H1 (cell line): Measurements from ENCODE around the gene BRD7. TPM values are rescaled to one million over a fixed set of nuclear protein-coding genes. Genes with fewer than 3 reads are reported as not detected.

ENCODE experiments used
- CTCF ChIA-PET: fragments of 300-600 bp; sonication (Branson Sonifier 250); formaldehyde crosslinking; loops from one replicate; lab custom pipeline; 2021; ENCODE audit not compliant: partially characterized antibody; lab: Charles Lee
- POLR2A ChIA-PET: fragments of 300-600 bp; sonication (Branson Sonifier 250); formaldehyde crosslinking; loops from one replicate; lab custom pipeline; 2021; ENCODE audit warnings: inconsistent platforms; ENCODE audit not compliant: partially characterized antibody; lab: Charles Lee
- DNase-seq, 2 experiments: peaks; one replicate each; pipeline versions ENCODE4 v3.0.0 to v3.0.0-alpha.2; 2010 to 2022; ENCODE audit warnings: low spot score in 2 of 2, low read depth in 1 of 2, mixed read lengths in 1 of 2
- FAIRE-seq: peaks from 2 replicates; lab custom pipeline; 2011; peaks lifted over from hg19 to GRCh38; lab: Jason Lieb, UNC
- H2AFZ ChIP-seq: 2 replicates; pipeline ENCODE4 v1.8.1; 2012; ENCODE audit warnings: low read length, inconsistent platforms
- H2AK5ac ChIP-seq: 2 replicates; pipeline ENCODE4 v1.6.1; 2013; ENCODE audit warnings: low read depth, low read length
- H2BK120ac ChIP-seq: replicated peaks from 2 replicates; pipeline ENCODE3; 2013; ENCODE audit warnings: low read depth, low read length, inconsistent platforms
- H2BK12ac ChIP-seq: 2 replicates; pipeline ENCODE4 v1.6.1; 2013; ENCODE audit warnings: low read depth, low read length
- H2BK15ac ChIP-seq: 2 replicates; pipeline ENCODE4 v1.6.1; 2013; ENCODE audit warnings: low read length
- H2BK20ac ChIP-seq: 2 replicates; pipeline ENCODE4 v1.6.1; 2013; ENCODE audit warnings: low read length
- H2BK5ac ChIP-seq: 2 replicates; pipeline ENCODE4 v1.6.1; 2013; ENCODE audit warnings: low read depth, low read length
- H3K14ac ChIP-seq: 2 replicates; pipeline ENCODE4 v1.6.1; 2013; ENCODE audit warnings: inconsistent platforms; ENCODE audit not compliant: insufficient read length
- H3K18ac ChIP-seq: 2 replicates; pipeline ENCODE4 v1.6.1; 2013; ENCODE audit warnings: low read length; ENCODE audit errors: extremely low read depth
- H3K23ac ChIP-seq: 2 replicates; pipeline ENCODE4 v1.6.1; 2013; ENCODE audit warnings: inconsistent platforms; ENCODE audit not compliant: insufficient read length
- H3K23me2 ChIP-seq: 2 replicates; pipeline ENCODE4 v1.6.1; 2013; ENCODE audit warnings: low read depth, low read length
- H3K27ac ChIP-seq: 2 replicates; pipeline ENCODE4 v1.6.1; 2011; ENCODE audit warnings: low read depth, low read length, inconsistent platforms
- H3K27me3 ChIP-seq, 4 experiments: replicated peaks in 1 of 4; 1 replicate in 1 of 4; 2 replicates in 3 of 4; pipeline versions ENCODE4 v1.6.1 to v1.8.1; 2011 to 2013; ENCODE audit warnings: low read length in 3 of 4, mild to moderate bottlenecking in 3 of 4, inconsistent platforms in 2 of 4, mixed read lengths in 2 of 4, moderate library complexity in 1 of 4; ENCODE audit not compliant: control insufficient read depth in 3 of 4, insufficient read depth in 3 of 4; ENCODE audit errors: extremely low read depth in 1 of 4
- H3K36me3 ChIP-seq, 4 experiments: 2 replicates each; pipeline versions ENCODE4 v1.6.1 to v1.8.1; 2011 to 2013; ENCODE audit warnings: mild to moderate bottlenecking in 4 of 4, low read length in 3 of 4, moderate library complexity in 2 of 4, control low read depth in 1 of 4, inconsistent platforms in 1 of 4; ENCODE audit not compliant: insufficient read depth in 4 of 4, control insufficient read depth in 2 of 4
- H3K4ac ChIP-seq: replicated peaks from 2 replicates; pipeline ENCODE3; 2013; ENCODE audit warnings: low read length, low read depth, mixed read lengths, inconsistent platforms; ENCODE audit not compliant: insufficient read length
- H3K4me1 ChIP-seq, 4 experiments: replicated peaks in 1 of 4; 1 replicate in 1 of 4; 2 replicates in 3 of 4; pipeline versions ENCODE4 v1.6.1 to v1.8.1; 2011 to 2013; ENCODE audit warnings: low read length in 3 of 4, inconsistent platforms in 2 of 4, mixed read lengths in 1 of 4; ENCODE audit not compliant: insufficient read depth in 4 of 4, control insufficient read depth in 3 of 4
- H3K4me2 ChIP-seq, 2 experiments: 2 replicates each; pipeline versions ENCODE4 v1.6.1 to v1.8.1; 2011 to 2013; ENCODE audit warnings: low read depth in 2 of 2, low read length in 2 of 2, control low read depth in 1 of 2, inconsistent platforms in 1 of 2, mild to moderate bottlenecking in 1 of 2; ENCODE audit not compliant: insufficient read depth in 1 of 2
- H3K4me3 ChIP-seq, 4 experiments: fragments of 200-600, 300-600 bp in 1 of 4; sonication (generic), shearing (Covaris generic), sonication (Bioruptor Twin) in 1 of 4; 2 replicates each; pipeline versions ENCODE4 v1.5.1 to v1.8.1; 2011 to 2016; ENCODE audit warnings: low read length in 4 of 4, low read depth in 3 of 4, control low read depth in 2 of 4, inconsistent platforms in 2 of 4, mild to moderate bottlenecking in 2 of 4, mixed read lengths in 1 of 4, moderate library complexity in 1 of 4; ENCODE audit not compliant: insufficient read depth in 2 of 4; ENCODE audit errors: extremely low read depth in 1 of 4
- H3K56ac ChIP-seq: replicated peaks from 2 replicates; pipeline ENCODE3; 2013; ENCODE audit warnings: low read depth, mild to moderate bottlenecking, mixed read lengths, low read length, inconsistent platforms; ENCODE audit not compliant: insufficient read length
- H3K79me1 ChIP-seq: 2 replicates; pipeline ENCODE4 v1.6.1; 2013; ENCODE audit warnings: low read depth, low read length, control low read depth
- H3K79me2 ChIP-seq, 2 experiments: 2 replicates each; pipeline versions ENCODE4 v1.6.1 to v1.8.1; 2012 to 2013; ENCODE audit warnings: low read length in 2 of 2, mild to moderate bottlenecking in 2 of 2, inconsistent platforms in 1 of 2; ENCODE audit not compliant: insufficient read depth in 2 of 2, control insufficient read depth in 1 of 2
- H3K9ac ChIP-seq, 4 experiments: replicated peaks in 1 of 4; 1 replicate in 1 of 4; 2 replicates in 3 of 4; pipeline versions ENCODE4 v1.6.1 to v1.8.1; 2011 to 2013; ENCODE audit warnings: low read depth in 3 of 4, low read length in 3 of 4, control low read depth in 2 of 4, mild to moderate bottlenecking in 2 of 4, moderate library complexity in 2 of 4, inconsistent platforms in 1 of 4; ENCODE audit errors: extremely low read depth in 1 of 4
- H3K9me3 ChIP-seq, 2 experiments: 2 replicates each; pipeline versions ENCODE4 v1.6.1 to v1.8.1; 2012 to 2013; ENCODE audit warnings: mild to moderate bottlenecking in 2 of 2, moderate library complexity in 2 of 2, control low read depth in 1 of 2, inconsistent platforms in 1 of 2, low read depth in 1 of 2, low read length in 1 of 2, mixed read lengths in 1 of 2; ENCODE audit not compliant: insufficient read depth in 2 of 2
- H4K20me1 ChIP-seq, 2 experiments: replicated peaks in 1 of 2; 2 replicates each; pipeline versions ENCODE3 to v1.8.1; 2011 to 2013; ENCODE audit warnings: inconsistent platforms in 2 of 2, low read length in 2 of 2, mild to moderate bottlenecking in 1 of 2; ENCODE audit not compliant: insufficient read depth in 2 of 2, control insufficient read depth in 1 of 2
- H4K5ac ChIP-seq: 2 replicates; pipeline ENCODE4 v1.6.1; 2013; ENCODE audit warnings: low read length, low read depth, mixed read lengths, inconsistent platforms; ENCODE audit not compliant: insufficient read length
- H4K8ac ChIP-seq: 2 replicates; pipeline ENCODE4 v1.8.0; 2013; ENCODE audit warnings: mild to moderate bottlenecking, moderate library complexity, low read length, inconsistent platforms; ENCODE audit not compliant: insufficient read depth; ENCODE audit errors: extremely low read depth
- H4K91ac ChIP-seq: replicated peaks from 2 replicates; pipeline ENCODE3; 2013; ENCODE audit warnings: low read length, mixed read lengths, inconsistent platforms; ENCODE audit not compliant: insufficient read length
- BRCA1 ChIP-seq: IDR thresholded peaks from 2 replicates; pipeline ENCODE4 v1.6.1; 2012; ENCODE audit warnings: low read depth, low read length, improper control_type of control experiment
- CBX8 ChIP-seq: fragments of 300-800, 300-1000 bp; sonication (generic); IDR thresholded peaks from 2 replicates; pipeline ENCODE4 v1.7.1; 2016; ENCODE audit warnings: low read depth, low read length, borderline replicate concordance
- GTF2F1 ChIP-seq: IDR thresholded peaks from 2 replicates; pipeline ENCODE4 v1.6.1; 2012; ENCODE audit warnings: low read depth, low read length, improper control_type of control experiment, borderline replicate concordance
- WGBS, 2 experiments: shearing (Covaris generic) in 1 of 2; methylation state at CpG; one replicate each; pipeline versions ENCODE4 v1.1.6 to v1.1.7; 2013 to 2015; ENCODE audit warnings: low lambda C conversion rate in 2 of 2, mixed read lengths in 2 of 2, inconsistent platforms in 1 of 2, low coverage in 1 of 2, missing lambda C conversion rate in 1 of 2; ENCODE audit not compliant: insufficient replicate concordance in 2 of 2, insufficient coverage in 1 of 2, insufficient read length in 1 of 2; ENCODE audit errors: extremely low coverage in 1 of 2, missing lambda C conversion rate in 1 of 2; 5-methylcytosine and 5-hydroxymethylcytosine counted together
- polyA plus RNA-seq, 7 experiments: library from polyadenylated mRNA; depleted of rRNA in 3 of 7; stranded (reverse) in 5 of 7; unstranded in 2 of 7; fragments of >200 nt in 5 of 7; fragments of 200-250 nt in 2 of 7; gene quantifications; 1 replicate in 5 of 7; 2 replicates in 1 of 7; 4 replicates in 1 of 7; pipeline versions ENCODE4 v1.2.1 to v1.2.3, GENCODE V29; 2011 to 2013; ENCODE audit warnings: missing spikeins in 2 of 7, mixed read lengths in 2 of 7
- total RNA-seq: library from RNA; stranded (reverse); fragmentation: NEBNext Ultra II Directional; extraction: Animal tissue kit (Norgen Biotek cat#: 25700); gene quantifications from 2 replicates; pipeline ENCODE4 v1.2.1, GENCODE V29; 2021

Gene BRD7
- total and polyA plus RNA-seq, 2 of the 8 experiments (the other 6 are each of a cell fraction or from before 2014, with no cell fraction given), result 42.5 to 120 TPM

DNA sequence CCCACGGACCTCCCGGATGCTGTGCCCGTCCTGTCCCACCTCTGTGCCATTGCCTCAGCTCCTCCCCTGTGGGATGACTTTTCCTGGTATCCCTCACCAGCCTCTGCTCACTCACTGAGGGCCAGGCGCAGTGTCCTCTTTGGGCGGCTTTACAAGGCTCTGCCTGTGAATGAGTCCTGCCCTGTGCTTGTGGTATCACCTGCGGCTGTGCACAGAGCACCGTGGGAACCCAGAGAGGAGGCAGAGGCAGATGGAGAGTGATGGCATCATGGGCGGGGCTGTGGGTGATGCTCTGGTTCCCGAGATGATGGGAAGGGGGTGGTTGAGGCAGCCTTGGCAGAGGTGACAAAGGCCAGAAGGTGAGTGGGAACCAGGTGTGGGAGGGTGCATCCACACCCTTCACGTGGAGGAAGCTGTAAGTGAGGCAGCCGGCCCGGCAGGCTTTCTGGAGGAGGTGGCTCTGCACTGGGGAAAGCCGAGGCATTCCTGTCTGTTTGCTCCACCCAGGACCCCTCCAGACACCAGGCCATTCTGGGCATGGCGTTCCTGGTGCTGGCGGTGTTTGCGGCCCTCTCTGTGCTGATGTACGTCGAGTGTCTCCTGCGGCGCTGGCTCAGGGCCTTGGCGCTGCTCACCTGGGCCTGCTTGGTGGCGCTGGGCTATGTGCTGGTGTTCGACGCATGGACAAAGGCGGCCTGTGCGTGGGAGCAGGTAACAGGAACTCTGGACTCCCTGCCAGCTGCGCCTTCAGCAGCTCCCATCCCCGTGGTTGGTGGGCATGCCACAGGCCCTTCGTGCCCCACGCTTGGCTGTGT is 78.6 kb downstream of the BRD7 start:
- TF ChIP-seq BRCA1, result no peak
- TF ChIP-seq CBX8, result no peak
- no peak for TF ChIP-seq GTF2F1
- Histone ChIP-seq H3K9ac (no peak overlapping the region), H2AK5ac (no peak overlapping the region), H3K56ac (no peak overlapping the region), H3K4ac (no peak overlapping the region), H3K79me1 (no peaks in the 10 kb centered on the region; the same call in 1 of the 2 replicates), H3K23me2 (no peaks in the 10 kb centered on the region), H3K18ac (no peak overlapping the region), H4K8ac (no peak overlapping the region; the same call in 1 of the 2 replicates), H3K14ac (no peak overlapping the region), H3K27ac (no peak overlapping the region), H4K5ac (no peak overlapping the region), H3K4me2 (no peak overlapping the region), H3K4me3 (no peak overlapping the region), H3K27me3 (no peaks in the 10 kb centered on the region), H2BK12ac (no peak overlapping the region), H3K23ac (no peak overlapping the region), H3K9me3 (peaks cover 5 to 6% of the 10 kb centered on the region in 2 experiments; a peak in 3 of 4 replicates), H2BK5ac (no peak overlapping the region), H3K4me1 (no peaks in the 10 kb centered on the region), H4K91ac (no peak overlapping the region), H2BK120ac (no peak overlapping the region), H4K20me1 (peaks cover 0 to 2% of the 10 kb centered on the region in 2 experiments), H2BK20ac (no peak overlapping the region), H2AFZ (no peak overlapping the region), H3K79me2 (no peaks in the 10 kb centered on the region), H3K36me3 (no peaks in the 10 kb centered on the region), H2BK15ac (no peak overlapping the region)
- no peak for DNase-seq
- 89% methylated on average over 26 of the region's 30 CpGs; no CpG with 5 or more reads in 1 of the 2 experiments for WGBS, 2 experiments
- FAIRE-seq, result no peak
- POLR2A ChIA-PET, result interaction anchor here (0.5 to 2.3 kb wide), 5 partner anchors 10 to 33 kb away, joined by 3 to 6 read pairs (median 4); no protein-coding TSS in a partner anchor
- CTCF ChIA-PET, result interaction anchor here (0.5 to 1.5 kb wide), 6 partner anchors 10 to 64 kb away, joined by 3 to 5 read pairs (median 3); no protein-coding TSS in a partner anchor
